Measurements from ENCODE around the gene ZBTB12.

DNA sequence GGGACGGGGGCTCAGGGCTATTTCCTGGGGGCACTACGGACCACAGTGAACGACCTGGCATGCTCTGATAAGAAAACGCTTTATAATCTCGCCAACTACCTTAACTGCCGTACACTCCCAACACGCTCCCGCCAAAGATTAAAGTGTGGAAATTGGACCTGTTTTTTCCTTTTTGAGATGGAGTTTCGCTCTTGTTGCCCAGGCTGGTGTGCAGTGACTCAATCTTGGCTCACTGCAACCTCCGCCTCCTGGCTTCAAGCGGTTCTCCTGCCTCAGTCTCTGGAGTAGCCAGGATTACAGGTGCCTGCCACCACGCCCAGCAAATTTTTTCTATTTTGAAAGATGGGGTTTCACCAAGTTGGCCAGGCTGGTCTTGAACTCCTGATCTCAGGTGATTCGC lies 22.7 kb downstream of the ZBTB12 start:
- no peak for TF ChIP-seq CTCF (IDR thresholded peaks at IDR 0.05; ENCODE audit: low read length)
- no peak for TF ChIP-seq EZH2 (IDR thresholded peaks at IDR 0.05; ENCODE audit: borderline replicate concordance, low read length)

Measured in OCI-LY1 (cell line).